ENCODE measurements around the gene PNLIPRP1. TPM values are rescaled to one million over a fixed set of nuclear protein-coding genes. Genes with fewer than 3 reads are reported as not detected.

PNLIPRP1 gene
- total and polyA plus RNA-seq, 2 of the 4 experiments (the other 2 are of a cell fraction): not detected

GRCh38 chr10:116655568-116655967 is 64.8 kb downstream of the PNLIPRP1 start:
- Histone ChIP-seq H3K27ac (ENCODE audit: insufficient read depth, low read length) (no peak overlapping the region), H3K23ac (ENCODE audit: low read depth, low read length) (no peak overlapping the region), H3K18ac (ENCODE audit: low read depth, low read length) (no peak overlapping the region), H3K14ac (replicated peaks; ENCODE audit: low read depth, low read length) (no peak overlapping the region), H4K8ac (ENCODE audit: low read depth in 2 of 2, low read length in 2 of 2) (no peak overlapping the region), H3K79me1 (ENCODE audit: low read depth in 1 of 2, low read length in 2 of 2) (no peaks in the 10 kb centered on the region), H2BK5ac (ENCODE audit: low read depth, low read length, poor library complexity, severe bottlenecking) (no peak overlapping the region), H3K27me3 (ENCODE audit: control insufficient read depth, insufficient read depth, low read length) (peaks cover 2% of the 10 kb centered on the region; the same call in 1 of the 2 replicates), H4K91ac (ENCODE audit: insufficient read depth, low read depth, low read length) (no peak overlapping the region), H3K9ac (ENCODE audit: low read depth, low read length) (no peak overlapping the region), H2BK120ac (ENCODE audit: low read depth, low read length) (no peak overlapping the region), H3K36me3 (ENCODE audit: control insufficient read depth, insufficient read depth, low read length) (no peaks in the 10 kb centered on the region), H4K20me1 (ENCODE audit: insufficient read depth, low read length) (no peaks in the 10 kb centered on the region), H3K4ac (ENCODE audit: low read depth, low read length) (no peak overlapping the region), H3K56ac (ENCODE audit: extremely low read depth, insufficient read depth, low read length) (no peak overlapping the region), H2AFZ (replicated peaks; ENCODE audit: low read length, poor library complexity) (no peak overlapping the region), H2BK15ac (ENCODE audit: low read depth, low read length) (no peak overlapping the region), H3K4me2 (ENCODE audit: low read depth, low read length) (no peak overlapping the region), H3K4me3 (ENCODE audit: insufficient read depth, low read depth, low read length) (no peak overlapping the region), H3K4me1 (ENCODE audit: control insufficient read depth, insufficient read depth, low read length) (no peaks in the 10 kb centered on the region), H3K9me1 (ENCODE audit: insufficient read depth, low read length) (no peaks in the 10 kb centered on the region), H2AK9ac (replicated peaks; ENCODE audit: low read depth, low read length, poor library complexity) (no peak overlapping the region), H2AK5ac (ENCODE audit: low read depth, low read length) (no peak overlapping the region), H4K5ac (ENCODE audit: low read depth, low read length) (no peak overlapping the region), H2BK20ac (ENCODE audit: low read depth, low read length) (no peak overlapping the region), H3K9me3 (ENCODE audit: control insufficient read depth, insufficient read depth, low read length) (no peaks in the 10 kb centered on the region)
- ATAC-seq (ENCODE audit: low read depth) (no peak), DNase-seq (no peak)
- no TSS peak for BruUV-seq (replicated peaks)
- intact Hi-C loops (cut with micrococcal nuclease) (no loop called here), dilution Hi-C loops (cut with HindIII; ENCODE audit: low sequenced_read_pairs, unreplicated experiment) (no loop called here), in situ Hi-C loops (cut with MboI; ENCODE audit: low sequenced_read_pairs) (no loop called here)
- no peak for TF ChIP-seq MXI1 (IDR thresholded peaks at IDR 0.05; ENCODE audit: borderline replicate concordance, low read depth, low read length)
- TF ChIP-seq RCOR1 (IDR thresholded peaks at IDR 0.05; ENCODE audit: insufficient replicate concordance, low read length): no peak
- TF ChIP-seq CHD1 (IDR thresholded peaks at IDR 0.05; ENCODE audit: low read depth, low read length): no peak
- TF ChIP-seq BHLHE40 (IDR thresholded peaks at IDR 0.05; ENCODE audit: low read depth, low read length): no peak
- TF ChIP-seq MAZ (IDR thresholded peaks at IDR 0.05; ENCODE audit: borderline replicate concordance, low read depth, low read length): no peak
- no peak for TF ChIP-seq FOS (IDR thresholded peaks at IDR 0.05; ENCODE audit: low read depth, low read length)
- no peak for TF ChIP-seq CEBPB (IDR thresholded peaks at IDR 0.05; ENCODE audit: low read depth, low read length)
- TF ChIP-seq POLR2A (IDR thresholded peaks at IDR 0.05; ENCODE audit: low read depth, low read length): no peak
- no peak for TF ChIP-seq SMC3 (IDR thresholded peaks at IDR 0.05; ENCODE audit: low read depth, low read length)
- TF ChIP-seq RAD21 (IDR thresholded peaks at IDR 0.05; ENCODE audit: low read length): no peak
- no peak for TF ChIP-seq ELK1 (IDR thresholded peaks at IDR 0.05; ENCODE audit: borderline replicate concordance, low read depth, low read length)
- ChIA-PET POLR2A (ENCODE audit: unreplicated experiment) (no interaction called here), CTCF (interaction anchor here (0.5 kb wide), 1 partner anchor 9 kb away, joined by 3 read pairs; no protein-coding TSS in a partner anchor)
- WGBS, 2 experiments (ENCODE audit: extremely low coverage in 2 of 2, insufficient read length in 1 of 2): 92% methylated on average over 2 of the region's 2 CpGs; no CpG with 5 or more reads in 1 of the 2 experiments

All from IMR-90 (cell line).